Renal pelvis (tissue), 12 donors: ENCODE measurements around the gene CCDC186. TPM values are rescaled to one million over a fixed set of nuclear protein-coding genes. Genes with fewer than 3 reads are reported as not detected.
A peak's percentile ranks its signal among the peaks of the same experiment; 100 is the strongest.

Experiments used
- DNase-seq: peaks from one replicate; pipeline ENCODE4 v3.0.0-alpha.2; 2013
- long read RNA-seq, 16 experiments: transcript quantifications; one replicate each; lab custom pipeline, GENCODE V29; 2026
- polyA plus RNA-seq, 3 donors: library from polyadenylated mRNA; unstranded; fragments of 120-200 nt; gene quantifications; one replicate each; pipeline ENCODE4 v1.2.1, GENCODE V29; 2013; ENCODE audit not compliant: insufficient read length in 3 of 3

Gene CCDC186
- polyA plus RNA-seq, result 10 to 100 TPM; 19.6 to 33.2 (median 25.0) TPM
- long read RNA-seq, donor 1, partial matches to known transcripts, result 0 of 3 reads
- long read RNA-seq, donor 1, other reads (novel, unspliced or antisense), result 0 of 3 reads
- long read RNA-seq, donor 2, full-length matches to known transcripts, result 2 of 2 reads
- long read RNA-seq, donor 2, partial matches to known transcripts, result 0 of 2 reads
- long read RNA-seq, donor 2, other reads (novel, unspliced or antisense), result 0 of 2 reads
- long read RNA-seq, donor 3, partial matches to known transcripts, result 8 of 9 reads
- long read RNA-seq, donor 3, other reads (novel, unspliced or antisense), result 0 of 9 reads
- long read RNA-seq, donor 4, partial matches to known transcripts, result 0 of 3 reads
- long read RNA-seq, donor 4, other reads (novel, unspliced or antisense), result 0 of 3 reads
- long read RNA-seq, donor 5, partial matches to known transcripts, result 0 of 1 reads
- long read RNA-seq, donor 5, other reads (novel, unspliced or antisense), result 0 of 1 reads
- long read RNA-seq, donor 6, full-length matches to known transcripts, result 4 of 4 reads
- long read RNA-seq, donor 6, partial matches to known transcripts, result 0 of 4 reads
- long read RNA-seq, donor 6, other reads (novel, unspliced or antisense), result 0 of 4 reads
- long read RNA-seq, donor 7, full-length matches to known transcripts, result 4 of 4 reads
- long read RNA-seq, donor 7, partial matches to known transcripts, result 0 of 4 reads
- long read RNA-seq, donor 7, other reads (novel, unspliced or antisense), result 0 of 4 reads
- long read RNA-seq, donor 8, partial matches to known transcripts, result 0 of 1 reads
- long read RNA-seq, donor 8, other reads (novel, unspliced or antisense), result 0 of 1 reads
- long read RNA-seq, donor 9, partial matches to known transcripts, result 0 of 4 reads
- long read RNA-seq, donor 9, other reads (novel, unspliced or antisense), result 0 of 4 reads
- long read RNA-seq, donor 10, partial matches to known transcripts, result 0 of 4 reads
- long read RNA-seq, donor 10, other reads (novel, unspliced or antisense), result 0 of 4 reads
- long read RNA-seq, donor 11, partial matches to known transcripts, result 0 of 4 reads
- long read RNA-seq, donor 11, other reads (novel, unspliced or antisense), result 0 of 4 reads
- long read RNA-seq, donor 12, full-length matches to known transcripts, result 6 of 6 reads
- long read RNA-seq, donor 12, partial matches to known transcripts, result 0 of 6 reads
- long read RNA-seq, donor 12, other reads (novel, unspliced or antisense), result 0 of 6 reads
- long read RNA-seq, donor 13, partial matches to known transcripts, result 0 of 3 reads
- long read RNA-seq, donor 13, other reads (novel, unspliced or antisense), result 0 of 3 reads
- long read RNA-seq, donor 14, result 0 reads
- long read RNA-seq, donor 15, full-length matches to known transcripts, result 7 of 7 reads
- long read RNA-seq, donor 15, partial matches to known transcripts, result 0 of 7 reads
- long read RNA-seq, donor 15, other reads (novel, unspliced or antisense), result 0 of 7 reads
- long read RNA-seq, donor 16, full-length matches to known transcripts, result 5 of 5 reads
- long read RNA-seq, donor 16, partial matches to known transcripts, result 0 of 5 reads
- long read RNA-seq, donor 16, other reads (novel, unspliced or antisense), result 0 of 5 reads

DNA sequence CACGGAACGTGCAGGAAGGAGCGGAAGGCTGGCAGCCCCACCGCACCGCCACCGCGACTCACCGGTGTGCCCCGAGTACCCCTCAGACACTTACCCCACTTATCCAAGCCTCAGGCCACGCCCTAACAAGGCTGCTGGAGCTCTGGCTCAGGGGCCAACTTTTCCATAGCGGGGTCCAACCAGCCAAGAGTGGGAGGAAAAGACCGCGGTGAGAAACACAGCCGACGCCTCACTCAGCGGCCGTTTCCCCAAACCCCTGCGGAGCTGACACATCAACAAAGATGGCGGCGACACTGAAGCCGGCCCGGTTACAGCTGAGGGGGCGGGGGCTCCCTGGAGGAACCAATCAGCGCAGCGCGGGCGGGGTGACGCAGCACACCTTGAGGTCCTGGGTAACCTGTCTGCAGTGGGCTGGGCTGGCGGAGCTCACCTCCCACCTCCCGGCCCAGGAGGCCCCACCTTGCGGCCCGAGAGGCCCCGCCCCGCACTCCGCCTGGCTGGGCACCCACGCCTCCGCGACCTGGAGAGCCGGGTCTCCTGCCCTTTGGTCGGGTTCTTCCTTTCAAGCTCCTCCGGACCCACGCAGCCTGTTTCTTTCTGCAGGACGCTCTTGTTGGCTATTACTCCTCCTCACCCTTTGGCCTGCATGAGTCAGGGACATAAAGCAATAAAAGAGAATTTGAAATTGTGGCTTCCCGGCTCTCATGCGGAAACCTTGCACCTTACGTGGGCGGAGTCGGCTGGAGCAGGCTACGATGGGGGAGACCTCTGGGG is at the start of gene CCDC186:
CCDC186 (minus strand) TSS at position 283 of the 774 bp plus-strand sequence. CDS start 10,935 bp downstream, outside the sequence.
- peak; percentile 95 for DNase-seq

DNA sequence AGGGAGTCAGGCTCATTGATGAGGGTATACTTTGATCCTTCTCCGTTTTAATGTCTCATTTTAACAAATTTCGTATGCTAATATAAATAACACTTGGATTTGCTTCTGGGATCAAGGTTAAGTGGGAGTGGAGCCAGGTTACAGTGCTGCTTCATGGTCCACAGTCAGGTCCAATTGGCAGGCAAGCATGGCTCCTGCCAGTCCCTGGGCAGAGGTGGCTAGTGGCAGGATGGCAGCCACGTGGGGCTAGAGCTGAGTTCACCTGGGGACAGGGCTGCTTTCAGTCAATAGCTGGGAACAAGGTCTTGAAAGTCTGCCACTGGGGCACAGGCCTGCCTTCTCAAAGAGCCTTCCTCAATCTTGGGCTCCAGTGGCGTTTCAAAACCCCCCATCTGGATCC is 49.1 kb upstream of the CCDC186 start:
- no peak for DNase-seq

DNA sequence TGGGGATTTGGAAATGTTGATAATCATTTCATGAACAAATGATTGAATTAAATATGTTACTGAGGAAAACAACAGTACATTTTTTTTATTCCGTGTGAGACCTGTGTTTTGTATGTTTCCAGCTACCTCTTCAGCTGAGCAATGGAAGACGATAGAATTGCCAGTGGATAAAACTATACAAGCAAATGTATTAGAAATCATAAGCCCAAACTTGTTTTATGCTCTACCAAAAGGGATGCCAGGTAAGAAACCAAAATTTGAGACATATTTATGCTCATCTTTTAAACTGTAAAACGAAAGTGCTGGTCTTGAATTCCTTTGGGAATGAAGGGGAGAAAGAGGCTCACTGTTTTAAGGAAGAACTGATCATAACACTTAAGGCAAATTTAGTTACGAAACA is 47.2 kb upstream of the CCDC186 start:
- no peak for DNase-seq

DNA sequence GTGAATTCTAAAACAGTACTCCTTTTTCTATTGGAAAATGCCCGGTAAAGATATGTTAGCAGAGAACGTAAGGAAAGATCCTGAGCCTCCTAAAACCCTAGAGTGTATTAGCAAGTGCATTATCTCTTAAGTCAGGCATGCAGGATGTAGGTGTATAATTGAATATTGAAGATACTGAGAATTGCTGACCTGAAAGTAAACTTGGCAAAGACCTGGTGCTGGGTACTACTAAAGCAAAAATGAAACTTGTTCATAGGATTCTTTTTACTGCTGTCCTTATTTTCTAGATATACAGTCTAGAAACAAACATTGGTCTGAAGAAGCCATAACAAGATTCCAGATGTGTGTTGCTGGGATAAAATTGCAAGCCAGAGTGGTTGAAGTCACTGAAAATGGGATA is 46.3 kb upstream of the CCDC186 start:
- DNase-seq, result no peak

DNA sequence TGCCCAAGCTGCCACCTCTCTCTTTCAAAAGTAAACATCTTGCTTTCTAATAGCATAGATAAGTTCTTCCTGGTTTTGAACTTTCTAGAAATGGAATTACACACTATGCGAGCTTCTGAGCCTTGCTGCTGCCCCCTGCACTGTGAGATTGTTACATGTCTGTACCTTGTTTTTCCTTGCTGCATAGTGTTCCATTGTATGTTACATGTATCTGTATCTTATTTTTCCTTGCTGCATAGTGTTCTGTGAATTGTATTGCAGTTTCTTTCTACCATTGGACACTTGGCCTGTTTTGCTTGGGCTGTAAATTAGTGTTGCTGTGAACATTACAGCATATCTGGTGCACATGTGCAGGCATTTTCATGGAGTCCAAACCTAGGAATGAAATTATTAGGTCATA is 41.0 kb upstream of the CCDC186 start:
- no peak for DNase-seq

DNA sequence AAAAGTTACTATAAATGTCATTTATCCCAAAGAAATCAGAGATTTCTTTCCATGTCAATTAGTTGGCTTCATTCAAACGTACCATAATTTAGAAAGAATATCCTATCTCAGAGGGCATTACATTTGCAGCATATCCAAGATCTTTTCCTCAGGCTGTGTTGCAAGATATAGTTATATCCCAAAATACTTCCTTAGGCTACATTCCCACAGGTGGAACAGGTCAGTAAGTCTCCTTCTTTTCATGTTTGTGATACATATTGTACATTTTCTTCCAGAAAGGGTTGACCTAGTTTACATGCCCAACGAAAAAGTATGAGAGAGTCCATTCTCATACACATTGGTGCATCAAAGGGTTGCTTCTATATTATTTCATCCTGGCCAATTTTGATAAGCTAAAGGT is 38.1 kb upstream of the CCDC186 start:
- DNase-seq, result no peak

DNA sequence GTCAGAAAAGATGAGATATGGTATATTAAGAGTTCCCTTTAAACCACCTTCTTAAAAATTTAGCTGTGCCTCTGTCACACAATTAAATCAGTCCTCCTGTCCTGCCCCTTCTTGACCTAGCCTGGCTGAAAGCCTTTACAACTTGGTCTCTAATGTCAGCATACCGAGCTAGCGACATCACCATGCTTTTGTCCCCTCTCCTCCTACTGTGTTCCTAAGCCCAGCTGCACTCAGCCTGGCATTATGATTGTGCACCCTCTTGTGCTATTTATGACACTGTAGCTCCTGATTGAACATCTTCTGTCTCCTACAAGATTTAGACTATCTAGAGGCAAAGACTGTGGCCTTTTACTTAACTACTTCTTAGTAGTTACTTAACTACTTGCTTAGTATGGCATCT is 34.3 kb upstream of the CCDC186 start:
- no peak for DNase-seq

DNA sequence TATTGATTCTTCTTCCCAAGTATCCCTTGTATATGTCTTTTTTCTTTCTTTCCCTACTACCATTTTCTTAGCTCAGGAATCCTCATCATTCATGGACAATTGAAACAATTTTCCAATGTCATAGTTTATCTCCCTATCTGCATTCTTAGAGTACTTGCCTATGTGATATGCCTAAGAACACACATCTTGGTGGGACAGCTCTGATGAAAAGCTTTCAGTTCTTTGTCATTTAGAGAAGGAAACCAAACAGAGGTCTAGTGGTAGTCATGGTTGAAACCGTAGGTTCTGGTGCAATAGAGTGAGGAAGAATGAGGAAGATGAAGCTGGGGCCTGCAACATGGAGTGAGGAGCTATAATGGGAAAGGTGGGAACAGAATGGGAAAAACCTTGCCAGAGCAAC is 33.3 kb upstream of the CCDC186 start:
- no peak for DNase-seq

DNA sequence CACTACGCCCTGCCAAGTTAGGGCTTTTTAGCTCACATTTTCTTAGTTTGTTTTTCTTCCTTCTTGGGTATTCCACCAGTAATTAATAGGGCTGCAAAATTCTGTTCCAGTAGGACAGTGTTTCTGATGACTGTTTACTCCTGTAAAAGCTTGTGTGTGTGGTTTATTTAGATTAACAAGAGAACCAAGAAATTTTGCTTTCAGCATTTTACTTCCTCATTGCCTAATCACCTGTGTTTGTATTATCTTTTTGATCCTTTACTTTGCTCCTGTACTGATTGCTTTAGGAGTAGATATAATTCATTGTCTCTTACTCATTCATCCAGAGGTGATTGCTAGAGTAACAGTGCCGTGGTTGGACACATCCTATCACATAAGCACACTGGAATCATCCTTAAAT is 32.9 kb upstream of the CCDC186 start:
- no peak for DNase-seq

DNA sequence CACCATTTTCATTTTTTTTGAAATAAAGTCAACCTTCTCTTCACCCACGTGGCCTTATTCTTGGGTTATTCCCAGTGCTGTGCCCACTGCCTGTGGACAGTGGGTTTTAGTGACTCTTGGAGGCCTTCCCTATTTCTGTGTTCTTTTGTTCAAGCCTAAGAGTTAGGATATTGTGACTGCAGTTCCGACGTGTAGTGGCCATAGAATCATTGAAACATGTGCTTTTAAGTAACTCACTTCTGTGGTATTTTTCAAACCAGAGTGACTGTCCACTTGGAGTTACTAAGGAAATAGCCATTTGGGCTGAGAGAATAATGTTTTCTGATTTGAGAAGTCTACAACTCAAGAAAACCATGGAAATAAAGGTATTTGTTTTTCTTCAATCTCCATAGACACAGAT is 28.8 kb upstream of the CCDC186 start:
- no peak for DNase-seq

DNA sequence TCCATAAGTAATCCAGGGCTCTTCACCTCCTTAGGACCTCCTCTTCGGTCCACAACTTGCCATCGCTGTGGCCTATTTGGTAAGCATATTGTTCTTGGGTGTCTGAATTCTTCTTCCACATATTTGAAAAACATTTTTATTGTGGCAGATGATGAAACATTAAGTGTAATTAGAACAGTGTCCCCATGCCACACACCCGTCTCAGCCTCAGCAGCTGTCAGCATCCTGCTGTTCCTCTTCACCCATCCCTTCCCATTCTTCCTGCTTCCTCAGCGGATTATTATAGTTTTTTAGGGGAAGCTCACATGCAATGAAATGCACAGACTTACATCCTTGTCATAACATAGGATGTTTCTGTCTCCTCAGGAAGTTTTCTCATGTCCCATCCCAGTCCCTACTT is 25.2 kb upstream of the CCDC186 start:
- DNase-seq, result no peak

DNA sequence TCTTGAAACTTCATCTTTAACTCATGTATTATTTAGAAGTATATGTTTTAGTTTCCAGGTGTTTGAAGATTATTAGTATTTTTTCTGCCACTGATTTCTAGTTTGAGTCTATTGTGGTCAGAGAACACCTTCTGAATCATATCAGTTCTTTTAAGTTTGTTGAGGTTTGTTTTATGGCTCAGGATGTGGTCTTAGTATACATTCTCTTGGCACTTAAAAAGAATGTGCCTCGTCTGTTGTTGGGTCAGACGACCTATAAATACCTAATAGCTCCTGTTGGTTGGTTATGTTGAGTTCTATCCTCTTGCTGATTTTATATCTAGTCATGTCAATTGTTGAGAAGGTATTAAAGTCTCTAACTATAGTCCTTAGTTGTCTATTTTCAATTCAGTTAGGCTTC is 21.1 kb upstream of the CCDC186 start:
- no peak for DNase-seq

DNA sequence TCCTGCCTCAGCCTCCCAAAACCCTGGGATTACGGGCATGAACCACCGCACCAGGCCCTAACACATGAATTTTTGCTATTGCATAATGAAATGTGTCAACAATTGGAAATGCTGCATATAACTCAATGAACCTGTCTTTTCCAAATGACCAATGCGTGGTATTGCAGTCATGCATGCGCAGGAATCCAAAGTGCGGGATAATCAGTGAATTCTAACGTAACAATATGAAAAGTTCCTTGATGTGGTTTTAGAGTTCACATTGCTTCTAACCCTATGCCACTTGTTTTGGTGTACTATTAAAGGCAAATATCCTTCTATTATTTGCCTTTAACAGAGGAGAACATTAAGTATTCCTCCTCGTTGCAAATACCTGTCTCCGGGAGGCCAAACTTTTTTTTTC is 15.7 kb upstream of the CCDC186 start:
- DNase-seq, result no peak

DNA sequence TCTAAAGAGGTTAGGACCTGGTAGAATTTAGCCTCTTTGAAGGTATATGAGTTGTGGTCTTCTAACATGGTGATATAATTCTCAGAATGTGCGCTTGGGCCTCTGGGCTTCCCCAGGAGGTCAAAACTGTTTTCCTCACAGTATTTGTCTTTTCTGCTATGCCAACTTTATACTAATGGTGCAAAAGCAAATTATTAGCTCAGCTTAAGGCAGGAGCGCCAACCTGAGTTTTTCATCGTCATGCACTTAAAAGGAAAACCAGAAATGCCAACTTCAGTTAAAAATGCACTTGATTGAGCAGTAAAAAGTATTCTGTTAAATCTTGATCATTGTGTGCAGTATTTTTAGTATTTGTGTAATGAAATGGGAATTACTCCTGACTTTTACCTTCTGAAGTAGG is 14.9 kb upstream of the CCDC186 start:
- no peak for DNase-seq

DNA sequence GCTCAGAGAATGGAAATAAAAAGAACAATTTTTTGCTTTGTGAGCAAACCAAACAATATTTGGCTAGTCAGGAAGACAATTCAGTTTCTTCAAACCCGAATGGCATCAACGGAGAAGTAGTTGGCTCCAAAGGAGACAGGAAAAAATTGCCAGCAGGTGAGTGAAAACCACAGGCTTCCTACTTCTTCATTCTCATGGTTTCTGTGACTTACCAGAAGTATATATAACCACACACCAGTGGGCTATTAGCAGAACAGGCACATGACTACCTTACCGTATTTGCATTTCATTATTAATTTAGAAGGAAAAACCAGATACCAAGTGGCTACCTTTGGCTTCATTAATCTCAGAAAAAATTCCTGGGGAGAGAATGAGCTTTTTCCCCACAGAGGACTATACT is 14.0 kb upstream of the CCDC186 start:
- no peak for DNase-seq

DNA sequence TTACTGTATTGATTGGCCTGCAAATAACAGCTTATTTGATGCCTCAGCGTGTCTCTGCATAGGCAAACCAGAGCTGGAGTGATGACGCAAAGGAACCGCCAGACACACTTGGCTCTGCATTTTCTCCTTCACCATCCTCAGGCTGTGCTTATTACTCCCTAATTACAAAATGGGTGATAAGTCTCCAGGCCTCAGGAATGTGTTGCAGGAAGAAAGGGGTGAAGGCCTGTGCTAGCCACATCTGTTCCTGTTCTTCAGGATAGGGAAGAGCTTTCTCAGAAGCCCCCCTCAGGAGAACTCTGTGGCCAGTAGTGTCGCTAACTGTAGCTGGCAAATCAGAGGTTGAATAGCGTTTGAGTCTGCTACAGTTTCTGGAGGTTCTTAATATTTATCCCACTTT is 10.3 kb upstream of the CCDC186 start:
- no peak for DNase-seq

DNA sequence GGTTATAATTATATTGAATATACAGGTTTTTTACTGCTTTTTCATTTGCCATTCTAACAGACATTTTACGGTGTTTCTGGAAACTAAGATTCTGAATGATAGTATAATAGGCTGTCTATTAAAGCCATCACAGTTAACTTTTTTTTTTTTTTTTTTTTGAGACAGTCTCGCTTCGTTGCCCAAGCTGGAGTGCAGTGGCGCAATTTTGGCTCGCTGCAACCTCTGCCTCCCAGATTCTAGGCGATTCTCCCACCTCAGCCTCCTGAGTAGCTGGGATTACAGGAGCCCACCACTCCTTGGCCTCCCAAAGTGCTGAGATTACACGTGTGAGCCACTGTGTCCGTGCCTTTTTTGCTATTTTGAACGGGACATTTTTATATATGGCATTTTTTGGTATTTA is 9.6 kb upstream of the CCDC186 start:
- DNase-seq, result no peak

DNA sequence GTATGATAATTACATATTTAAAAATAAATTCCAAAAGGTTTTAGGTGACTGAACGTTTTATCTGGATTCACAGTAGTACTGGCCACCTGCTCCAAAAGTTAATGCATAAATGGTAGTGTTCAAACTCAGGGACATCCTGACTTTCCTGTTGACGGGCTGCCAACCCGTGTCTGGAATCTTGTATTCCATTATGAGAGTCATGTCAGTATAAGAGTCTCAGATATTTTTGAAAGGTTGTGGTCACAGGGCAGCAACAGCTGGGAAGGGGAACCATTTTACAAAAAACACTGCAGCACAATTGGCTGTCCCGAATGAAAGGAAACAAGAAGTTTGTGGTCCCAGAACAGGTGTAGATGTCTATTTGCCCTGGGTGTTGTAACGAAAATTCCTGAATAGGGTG is 8.0 kb upstream of the CCDC186 start:
- DNase-seq, result peak; percentile 23

DNA sequence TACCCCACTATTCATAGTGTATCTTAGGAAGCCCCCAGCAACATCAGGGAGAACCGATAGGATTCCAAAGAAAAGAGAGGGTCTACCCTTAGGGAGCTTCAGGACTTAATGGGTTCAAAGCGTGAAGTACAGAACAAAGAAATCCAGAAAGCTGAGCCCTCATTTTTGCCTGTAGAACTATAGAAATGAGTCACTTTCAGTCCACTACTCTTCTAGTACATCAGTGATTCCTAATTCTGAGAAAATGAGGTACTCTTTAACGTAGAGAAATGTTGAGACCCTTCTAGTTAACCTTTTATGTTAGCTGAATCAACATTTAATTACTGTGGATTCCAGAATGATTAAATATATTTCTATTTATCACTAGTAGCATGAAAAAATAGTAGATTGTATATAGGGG is 6.9 kb upstream of the CCDC186 start:
- no peak for DNase-seq

DNA sequence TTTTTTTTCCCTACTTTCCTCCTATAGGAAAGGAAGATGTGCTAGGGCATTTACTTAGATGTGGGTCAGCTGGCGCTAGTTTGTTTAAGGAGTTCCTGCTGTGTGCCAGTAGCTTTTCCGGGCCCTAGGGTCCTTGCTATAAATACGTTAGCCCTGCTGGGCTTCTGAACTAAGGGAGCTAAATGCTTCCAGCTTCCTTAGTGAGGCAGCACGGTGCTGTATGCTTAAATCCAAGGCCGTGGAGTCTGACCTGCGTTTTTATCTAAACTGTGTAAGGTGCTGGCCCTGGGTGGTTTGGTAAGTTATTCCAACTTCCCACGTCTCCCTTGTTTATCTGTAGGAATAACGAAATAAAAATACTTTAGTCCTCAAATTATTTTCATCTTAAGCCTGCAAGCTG is 5.7 kb upstream of the CCDC186 start:
- DNase-seq, result no peak

DNA sequence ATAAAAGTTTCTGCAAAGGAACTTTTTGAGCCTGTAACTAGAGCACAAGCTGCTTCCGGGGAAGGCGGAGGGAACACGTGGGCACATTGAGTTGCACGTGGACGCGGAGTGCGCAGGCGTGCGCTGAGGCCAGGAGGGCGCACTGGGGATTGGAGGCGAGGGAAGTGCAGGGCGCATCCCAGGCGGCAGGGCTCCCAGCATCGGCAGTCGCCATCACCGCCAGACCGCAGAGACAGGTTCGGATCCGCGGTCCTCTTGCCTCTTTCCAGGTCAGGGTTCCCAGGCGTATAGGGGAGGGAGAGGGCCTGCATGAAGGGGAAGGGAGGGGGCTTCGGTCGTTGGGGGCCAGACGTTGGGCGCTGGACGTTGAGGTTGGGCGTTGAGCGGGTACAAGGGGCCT is 5.1 kb upstream of the CCDC186 start, which contains the start of gene TDRD1:
TDRD1 (plus strand) TSS at position 206 of the 400 bp plus-strand sequence. CDS start 8,479 bp downstream, outside the sequence.
- DNase-seq, result no peak
